HEK293T (cell line): Measurements from ENCODE around the gene LIMCH1.

ENCODE experiments used
- BHLHE40 ChIP-seq: fragments of 450-650 bp; IDR thresholded peaks from 2 replicates; pipeline ENCODE4 v1.6.1; 2016; ENCODE audit warnings: mild to moderate bottlenecking, moderate library complexity, borderline replicate concordance
- CTBP1 ChIP-seq: fragments of 450-650 bp; IDR thresholded peaks from 2 replicates; pipeline ENCODE4 v1.6.1; 2016; ENCODE audit warnings: borderline replicate concordance
- ELF4 ChIP-seq: fragments of 450-650 bp; IDR thresholded peaks from 2 replicates; pipeline ENCODE4 v1.6.1; 2017; ENCODE audit warnings: antibody characterized with exemption
- FOXK2 ChIP-seq: fragments of 450-650 bp; IDR thresholded peaks from 2 replicates; pipeline ENCODE4 v1.6.1; 2016; ENCODE audit warnings: mild to moderate bottlenecking
- FOXM1 ChIP-seq: fragments of 450-650 bp; IDR thresholded peaks from 2 replicates; pipeline ENCODE4 v1.6.1; 2017; ENCODE audit warnings: mild to moderate bottlenecking, borderline replicate concordance
- HDGF ChIP-seq: fragments of 450-650 bp; IDR thresholded peaks from 2 replicates; pipeline ENCODE4 v1.6.1; 2017; ENCODE audit warnings: antibody characterized with exemption, borderline replicate concordance
- L3MBTL2 ChIP-seq: fragments of 450-650 bp; conservative IDR thresholded peaks from 2 replicates; pipeline ENCODE4 v1.6.1; 2016; ENCODE audit warnings: mild to moderate bottlenecking
- NFRKB ChIP-seq: fragments of 450-650 bp; IDR thresholded peaks from 2 replicates; pipeline ENCODE4 v1.6.1; 2016; ENCODE audit warnings: mild to moderate bottlenecking, moderate library complexity
- SP1 ChIP-seq: fragments of 450-650 bp; IDR thresholded peaks from 2 replicates; pipeline ENCODE4 v1.6.1; 2017
- SUZ12 ChIP-seq: fragments of 450-650 bp; IDR thresholded peaks from 2 replicates; pipeline ENCODE4 v1.6.1; 2016; ENCODE audit warnings: mild to moderate bottlenecking
- TARDBP ChIP-seq: fragments of 450-650 bp; IDR thresholded peaks from 2 replicates; pipeline ENCODE4 v1.6.1; 2016
- ZNF384 ChIP-seq: fragments of 450-650 bp; IDR thresholded peaks from 2 replicates; pipeline ENCODE4 v1.6.1; 2016

GRCh38 chr4:41545238-41545637, 7.3 kb downstream of the LIMCH1 start:
- no peak for TF ChIP-seq BHLHE40
- TF ChIP-seq TARDBP: no peak
- no peak for TF ChIP-seq HDGF
- TF ChIP-seq SUZ12: no peak
- no peak for TF ChIP-seq ZNF384
- TF ChIP-seq CTBP1: no peak
- no peak for TF ChIP-seq FOXM1
- TF ChIP-seq ELF4: no peak
- no peak for TF ChIP-seq SP1
- TF ChIP-seq NFRKB: no peak
- no peak for TF ChIP-seq FOXK2
- TF ChIP-seq L3MBTL2: no peak
